Measurements from ENCODE around the gene VAMP1.

VAMP1 gene

GRCh38 chr12:6457220-6457945 is 13.1 kb downstream of the VAMP1 start:
- DNase-seq = no peak
- in situ Hi-C loops (cut with MboI; ENCODE audit: low pct_unique_long_range_greater_than_20kb, low sequenced_read_pairs) = no loop called here

- in situ Hi-C loops (cut with MboI; ENCODE audit: low pct_unique_long_range_greater_than_20kb, low sequenced_read_pairs) = no loop called here
- DNase-seq = no peak
Measured at GRCh38 chr12:6452944-6453630, 17.4 kb downstream of the VAMP1 start.

- in situ Hi-C loops (cut with MboI; ENCODE audit: low pct_unique_long_range_greater_than_20kb, low sequenced_read_pairs) = no loop called here
Measured at GRCh38 chr12:6452245-6452943, 18.1 kb downstream of the VAMP1 start.

GRCh38 chr12:6451348-6452244 is 18.9 kb downstream of the VAMP1 start, which contains the start of gene TAPBPL:
TAPBPL (plus strand) TSS chr12:6452042; CDS start chr12:6452249, 207 bp downstream.
- in situ Hi-C loops (cut with MboI; ENCODE audit: low pct_unique_long_range_greater_than_20kb, low sequenced_read_pairs) = no loop called here
- DNase-seq = peak; percentile 89

More at GRCh38 chr12:6452245-6452943, 18.1 kb downstream of the VAMP1 start:
- DNase-seq = no peak

GRCh38 chr12:6450869-6451347 is 19.6 kb downstream of the VAMP1 start:
- in situ Hi-C loops (cut with MboI; ENCODE audit: low pct_unique_long_range_greater_than_20kb, low sequenced_read_pairs) = no loop called here
- DNase-seq = no peak

- in situ Hi-C loops (cut with MboI; ENCODE audit: low pct_unique_long_range_greater_than_20kb, low sequenced_read_pairs) = no loop called here
- DNase-seq = no peak
Measured at GRCh38 chr12:6450091-6450868, 20.2 kb downstream of the VAMP1 start.

- DNase-seq = no peak
- in situ Hi-C loops (cut with MboI; ENCODE audit: low pct_unique_long_range_greater_than_20kb, low sequenced_read_pairs) = no loop called here
Measured at GRCh38 chr12:6444704-6445688, 25.5 kb downstream of the VAMP1 start, which contains the start of gene CD27. CD27 (plus strand) TSS chr12:6444955; CDS start chr12:6445096, 141 bp downstream.

GRCh38 chr12:6444031-6444430 is 26.4 kb downstream of the VAMP1 start:
- no peak for DNase-seq
- in situ Hi-C loops (cut with MboI; ENCODE audit: low pct_unique_long_range_greater_than_20kb, low sequenced_read_pairs) = no loop called here

GRCh38 chr12:6443361-6443983 is 27.0 kb downstream of the VAMP1 start:
- in situ Hi-C loops (cut with MboI; ENCODE audit: low pct_unique_long_range_greater_than_20kb, low sequenced_read_pairs) = no loop called here
- no peak for DNase-seq

GRCh38 chr12:6442836-6443235 is 27.6 kb downstream of the VAMP1 start:
- DNase-seq = no peak
- in situ Hi-C loops (cut with MboI; ENCODE audit: low pct_unique_long_range_greater_than_20kb, low sequenced_read_pairs) = no loop called here

GRCh38 chr12:6440391-6440790 is 30.1 kb downstream of the VAMP1 start:
- in situ Hi-C loops (cut with MboI; ENCODE audit: low pct_unique_long_range_greater_than_20kb, low sequenced_read_pairs) = no loop called here
- DNase-seq = no peak

GRCh38 chr12:6438345-6438744 is 32.1 kb downstream of the VAMP1 start:
- in situ Hi-C loops (cut with MboI; ENCODE audit: low pct_unique_long_range_greater_than_20kb, low sequenced_read_pairs) = no loop called here
- DNase-seq = no peak

GRCh38 chr12:6437586-6437985 is 32.9 kb downstream of the VAMP1 start:
- in situ Hi-C loops (cut with MboI; ENCODE audit: low pct_unique_long_range_greater_than_20kb, low sequenced_read_pairs) = no loop called here
- no peak for DNase-seq

GRCh38 chr12:6435961-6436715 is 34.3 kb downstream of the VAMP1 start:
- DNase-seq = no peak
- in situ Hi-C loops (cut with MboI; ENCODE audit: low pct_unique_long_range_greater_than_20kb, low sequenced_read_pairs) = no loop called here

- DNase-seq = no peak
- in situ Hi-C loops (cut with MboI; ENCODE audit: low pct_unique_long_range_greater_than_20kb, low sequenced_read_pairs) = no loop called here
Measured at GRCh38 chr12:6434205-6435140, 36.0 kb downstream of the VAMP1 start.

All from KBM-7 (cell line).